ENCODE data around the gene PHOSPHO1.

The PHOSPHO1 gene

GRCh38 chr17:49241692-49242397 lies 11.3 kb upstream of the PHOSPHO1 start:
- no peak for DNase-seq

- no peak for DNase-seq
These were observed 10.5 kb upstream of the PHOSPHO1 start for GRCh38 chr17:49241040-49241439.

GRCh38 chr17:49240619-49241018 lies 10.0 kb upstream of the PHOSPHO1 start:
- DNase-seq = no peak

- DNase-seq = no peak
These were observed 9.4 kb upstream of the PHOSPHO1 start for GRCh38 chr17:49239963-49240362.

- DNase-seq = no peak
These were observed 5.3 kb upstream of the PHOSPHO1 start for GRCh38 chr17:49235896-49236295.

- DNase-seq = no peak
These were observed 4.0 kb upstream of the PHOSPHO1 start for GRCh38 chr17:49234509-49235080.

- DNase-seq = no peak
These were observed 942 bp upstream of the PHOSPHO1 start for GRCh38 chr17:49231563-49231894.

GRCh38 chr17:49229805-49230600 lies 584 bp downstream of the PHOSPHO1 start:
- no peak for DNase-seq

GRCh38 chr17:49229076-49229804 lies 1.3 kb downstream of the PHOSPHO1 start:
- no peak for DNase-seq

GRCh38 chr17:49227436-49228261 lies 2.9 kb downstream of the PHOSPHO1 start:
- DNase-seq = peak; percentile 74

GRCh38 chr17:49226771-49227435 lies 3.7 kb downstream of the PHOSPHO1 start:
- no peak for DNase-seq

- DNase-seq = no peak
These were observed 4.9 kb downstream of the PHOSPHO1 start for GRCh38 chr17:49225554-49226236.

GRCh38 chr17:49224997-49225337 lies 5.6 kb downstream of the PHOSPHO1 start:
- no peak for DNase-seq

- peak; percentile 60 for DNase-seq
These were observed 6.2 kb downstream of the PHOSPHO1 start for GRCh38 chr17:49224198-49224996.

GRCh38 chr17:49223517-49224197 lies 6.9 kb downstream of the PHOSPHO1 start:
- peak; percentile 77 for DNase-seq

- no peak for DNase-seq
These were observed 7.4 kb downstream of the PHOSPHO1 start for GRCh38 chr17:49223168-49223516.

GRCh38 chr17:49219987-49220386 lies 10.6 kb downstream of the PHOSPHO1 start:
- no peak for DNase-seq

- no peak for DNase-seq
These were observed 11.4 kb downstream of the PHOSPHO1 start for GRCh38 chr17:49218941-49219913.

Data from activated CD4-positive, CD25-positive, alpha-beta regulatory T cell treated with anti-CD3 and anti-CD28 coated beads, Interleukin-2, amount 50 U/mL, for 72 hours (primary cell).